Prostate gland (tissue), 2 donors: ENCODE measurements around the gene FAM43B.

Experiments
- CTCF ChIP-seq, 4 experiments: fragments of 200-600 bp in 2 of 4; fragments of 450-650 bp in 2 of 4; sonication (generic) in 2 of 4; IDR thresholded peaks; 1 replicate in 3 of 4; 2 replicates in 1 of 4; pipeline ENCODE4 v1.5.1; 2016 to 2019; ENCODE audit warnings: antibody characterized with exemption in 4 of 4, mild to moderate bottlenecking in 2 of 4, moderate library complexity in 2 of 4
- POLR2A ChIP-seq: fragments of 450-650 bp; IDR thresholded peaks from one replicate; pipeline ENCODE4 v1.6.1; 2016; ENCODE audit warnings: antibody characterized with exemption, mild to moderate bottlenecking

- no peak for TF ChIP-seq POLR2A
- no peak for TF ChIP-seq CTCF (IDR thresholded peaks at IDR 0.05)
Observed at GRCh38 chr1:20593756-20594155, 41.4 kb downstream of the FAM43B start.
